ENCODE data around the gene ANKS1B. TPM values are rescaled to one million over a fixed set of nuclear protein-coding genes. Genes with fewer than 3 reads are reported as not detected.

ANKS1B gene
- total and polyA plus RNA-seq, 2 of the 4 experiments (the other 2 are of a cell fraction): 0.17 to 0.18 TPM

DNA sequence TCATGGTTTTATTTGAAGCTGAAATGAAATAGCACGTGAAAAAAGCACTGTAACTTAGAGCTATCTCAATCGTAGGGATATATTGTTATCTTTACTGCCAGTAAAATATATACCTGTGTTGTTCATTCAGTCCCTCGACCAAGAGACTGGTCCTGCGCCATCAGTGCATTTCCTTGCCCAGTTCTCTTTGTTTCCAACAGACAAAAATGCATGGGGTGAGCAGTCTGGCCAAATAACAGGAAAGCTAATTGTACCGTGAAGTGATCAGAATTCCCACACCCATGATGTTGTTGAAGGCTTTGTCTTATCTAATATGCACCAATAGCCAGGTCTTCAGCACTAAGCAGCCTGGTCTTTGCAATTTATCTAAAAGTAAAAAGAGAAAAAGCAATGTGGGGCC, 814.3 kb downstream of the ANKS1B start:
- H3K4me3 ChIP-seq (ENCODE audit: insufficient read depth, low read depth, low read length): no peak overlapping the region
- H3K4me1 ChIP-seq (ENCODE audit: control insufficient read depth, insufficient read depth, low read length): no peaks in the 10 kb centered on the region
- H3K79me1 ChIP-seq (ENCODE audit: low read depth in 1 of 2, low read length in 2 of 2): no peaks in the 10 kb centered on the region
- TF ChIP-seq MAZ (IDR thresholded peaks at IDR 0.05; ENCODE audit: borderline replicate concordance, low read depth, low read length) (no peak), RAD21 (IDR thresholded peaks at IDR 0.05; ENCODE audit: low read length) (no peak), POLR2A (IDR thresholded peaks at IDR 0.05; ENCODE audit: low read depth, low read length) (no peak), RFX5 (IDR thresholded peaks at IDR 0.05; ENCODE audit: low read depth, low read length) (no peak), SMC3 (IDR thresholded peaks at IDR 0.05; ENCODE audit: low read depth, low read length) (no peak), MAFK (IDR thresholded peaks at IDR 0.05; ENCODE audit: low read depth, low read length) (no peak), NFE2L2 (IDR thresholded peaks at IDR 0.05; ENCODE audit: low read depth, low read length) (no peak), CHD1 (IDR thresholded peaks at IDR 0.05; ENCODE audit: low read depth, low read length) (no peak), CEBPB (IDR thresholded peaks at IDR 0.05; ENCODE audit: low read depth, low read length) (no peak), BHLHE40 (IDR thresholded peaks at IDR 0.05; ENCODE audit: low read depth, low read length) (no peak), RCOR1 (IDR thresholded peaks at IDR 0.05; ENCODE audit: insufficient replicate concordance, low read length) (no peak)
- TF ChIP-seq, protein P1, sequence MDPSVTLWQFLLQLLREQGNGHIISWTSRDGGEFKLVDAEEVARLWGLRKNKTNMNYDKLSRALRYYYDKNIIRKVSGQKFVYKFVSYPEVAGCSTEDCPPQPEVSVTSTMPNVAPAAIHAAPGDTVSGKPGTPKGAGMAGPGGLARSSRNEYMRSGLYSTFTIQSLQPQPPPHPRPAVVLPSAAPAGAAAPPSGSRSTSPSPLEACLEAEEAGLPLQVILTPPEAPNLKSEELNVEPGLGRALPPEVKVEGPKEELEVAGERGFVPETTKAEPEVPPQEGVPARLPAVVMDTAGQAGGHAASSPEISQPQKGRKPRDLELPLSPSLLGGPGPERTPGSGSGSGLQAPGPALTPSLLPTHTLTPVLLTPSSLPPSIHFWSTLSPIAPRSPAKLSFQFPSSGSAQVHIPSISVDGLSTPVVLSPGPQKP (IDR thresholded peaks at IDR 0.05; ENCODE audit: borderline replicate concordance, low read depth, low read length): no peak
- intact Hi-C loops (cut with micrococcal nuclease): no loop called here
- ChIA-PET POLR2A (ENCODE audit: unreplicated experiment) (no interaction called here), CTCF (no interaction called here)
- in situ Hi-C loops (cut with MboI; ENCODE audit: low sequenced_read_pairs): no loop called here
- no peaks in the 10 kb centered on the region for H3K9me1 ChIP-seq (ENCODE audit: insufficient read depth, low read length)
- no peak overlapping the region for H2BK20ac ChIP-seq (ENCODE audit: low read depth, low read length)
- ATAC-seq (ENCODE audit: low read depth): no peak
- no peak overlapping the region for H3K9ac ChIP-seq (ENCODE audit: low read depth, low read length)
- no peak overlapping the region for H2AFZ ChIP-seq (replicated peaks; ENCODE audit: low read length, poor library complexity)
- H3K56ac ChIP-seq (ENCODE audit: extremely low read depth, insufficient read depth, low read length): no peak overlapping the region
- H3K4ac ChIP-seq (ENCODE audit: low read depth, low read length): no peak overlapping the region
- H2AK5ac ChIP-seq (ENCODE audit: low read depth, low read length): no peak overlapping the region
- no peak overlapping the region for H2AK9ac ChIP-seq (replicated peaks; ENCODE audit: low read depth, low read length, poor library complexity)
- no peak overlapping the region for H3K4me2 ChIP-seq (ENCODE audit: low read depth, low read length)
- DNase-seq: no peak
- no peak overlapping the region for H3K27ac ChIP-seq (ENCODE audit: insufficient read depth, low read length)
- no peaks in the 10 kb centered on the region for H3K36me3 ChIP-seq (ENCODE audit: control insufficient read depth, insufficient read depth, low read length)
- H2BK15ac ChIP-seq (ENCODE audit: low read depth, low read length): no peak overlapping the region
- dilution Hi-C loops (cut with HindIII; ENCODE audit: low sequenced_read_pairs, unreplicated experiment): no loop called here
- no peak overlapping the region for H2BK120ac ChIP-seq (ENCODE audit: low read depth, low read length)
- H3K27me3 ChIP-seq (ENCODE audit: control insufficient read depth, insufficient read depth, low read length): no peaks in the 10 kb centered on the region
- BruUV-seq (replicated peaks): no TSS peak
- no peak overlapping the region for H4K8ac ChIP-seq (ENCODE audit: low read depth in 2 of 2, low read length in 2 of 2)
- no peak overlapping the region for H3K18ac ChIP-seq (ENCODE audit: low read depth, low read length)
- no peak overlapping the region for H2BK5ac ChIP-seq (ENCODE audit: low read depth, low read length, poor library complexity, severe bottlenecking)
- no peak overlapping the region for H3K14ac ChIP-seq (replicated peaks; ENCODE audit: low read depth, low read length)
- H3K23ac ChIP-seq (ENCODE audit: low read depth, low read length): no peak overlapping the region
- H3K9me3 ChIP-seq (ENCODE audit: control insufficient read depth, insufficient read depth, low read length): 0 out of 2 replicates have a peak, but pooled peaks cover 4% of the 10 kb centered on the region
- no peak overlapping the region for H4K5ac ChIP-seq (ENCODE audit: low read depth, low read length)
- no CpG with 5 or more reads among the region's 5 CpGs for WGBS, 2 experiments (ENCODE audit: extremely low coverage in 2 of 2, insufficient read length in 1 of 2)
- H4K91ac ChIP-seq (ENCODE audit: insufficient read depth, low read depth, low read length): no peak overlapping the region
- H4K20me1 ChIP-seq (ENCODE audit: insufficient read depth, low read length): no peaks in the 10 kb centered on the region

Measured in IMR-90 (cell line).